ENCODE measurements around the gene ZFHX3.

ZFHX3 gene

GRCh38 chr16:72814226-72814625 lies 233.7 kb downstream of the ZFHX3 start:
- DNase-seq, result no peak

GRCh38 chr16:72812672-72813071 lies 235.3 kb downstream of the ZFHX3 start:
- DNase-seq, result no peak

GRCh38 chr16:72811876-72812275 lies 236.1 kb downstream of the ZFHX3 start:
- DNase-seq, result no peak

GRCh38 chr16:72811188-72811720 lies 236.7 kb downstream of the ZFHX3 start:
- no peak for DNase-seq

GRCh38 chr16:72810480-72810879 lies 237.4 kb downstream of the ZFHX3 start:
- DNase-seq, result no peak

- DNase-seq, result no peak
Observed at GRCh38 chr16:72809446-72809845, 238.5 kb downstream of the ZFHX3 start.

GRCh38 chr16:72808754-72809153 lies 239.2 kb downstream of the ZFHX3 start:
- DNase-seq, result no peak

- no peak for DNase-seq
Observed at GRCh38 chr16:72807245-72807644, 240.7 kb downstream of the ZFHX3 start.

GRCh38 chr16:72805486-72805885 lies 242.4 kb downstream of the ZFHX3 start:
- no peak for DNase-seq

- DNase-seq, result no peak
Observed at GRCh38 chr16:72800524-72801161, 247.3 kb downstream of the ZFHX3 start.

GRCh38 chr16:72798264-72798663 lies 249.7 kb downstream of the ZFHX3 start:
- no peak for DNase-seq

- no peak for DNase-seq
Observed at GRCh38 chr16:72797621-72798020, 250.3 kb downstream of the ZFHX3 start.

- DNase-seq, result no peak
Observed at GRCh38 chr16:72796222-72796621, 251.7 kb downstream of the ZFHX3 start.

- DNase-seq, result no peak
Observed at GRCh38 chr16:72794986-72795385, 252.9 kb downstream of the ZFHX3 start.

GRCh38 chr16:72794319-72794718 lies 253.6 kb downstream of the ZFHX3 start:
- DNase-seq, result no peak

- no peak for DNase-seq
Observed at GRCh38 chr16:72793716-72794115, 254.2 kb downstream of the ZFHX3 start.

- no peak for DNase-seq
Observed at GRCh38 chr16:72793017-72793416, 254.9 kb downstream of the ZFHX3 start.

- DNase-seq, result no peak
Observed at GRCh38 chr16:72791786-72792185, 256.1 kb downstream of the ZFHX3 start.

- no peak for DNase-seq
Observed at GRCh38 chr16:72789921-72790320, 258.0 kb downstream of the ZFHX3 start.

GRCh38 chr16:72789465-72789864 lies 258.5 kb downstream of the ZFHX3 start:
- DNase-seq, result no peak

GRCh38 chr16:72788269-72788809 lies 259.6 kb downstream of the ZFHX3 start:
- no peak for DNase-seq

- DNase-seq, result peak; percentile 53
Observed at GRCh38 chr16:72787514-72788268, 260.2 kb downstream of the ZFHX3 start.

GRCh38 chr16:72787130-72787513 lies 260.8 kb downstream of the ZFHX3 start:
- no peak for DNase-seq

- no peak for DNase-seq
Observed at GRCh38 chr16:72786606-72787005, 261.3 kb downstream of the ZFHX3 start.
